Measurements from ENCODE around the gene CLSTN2.

The CLSTN2 gene

DNA sequence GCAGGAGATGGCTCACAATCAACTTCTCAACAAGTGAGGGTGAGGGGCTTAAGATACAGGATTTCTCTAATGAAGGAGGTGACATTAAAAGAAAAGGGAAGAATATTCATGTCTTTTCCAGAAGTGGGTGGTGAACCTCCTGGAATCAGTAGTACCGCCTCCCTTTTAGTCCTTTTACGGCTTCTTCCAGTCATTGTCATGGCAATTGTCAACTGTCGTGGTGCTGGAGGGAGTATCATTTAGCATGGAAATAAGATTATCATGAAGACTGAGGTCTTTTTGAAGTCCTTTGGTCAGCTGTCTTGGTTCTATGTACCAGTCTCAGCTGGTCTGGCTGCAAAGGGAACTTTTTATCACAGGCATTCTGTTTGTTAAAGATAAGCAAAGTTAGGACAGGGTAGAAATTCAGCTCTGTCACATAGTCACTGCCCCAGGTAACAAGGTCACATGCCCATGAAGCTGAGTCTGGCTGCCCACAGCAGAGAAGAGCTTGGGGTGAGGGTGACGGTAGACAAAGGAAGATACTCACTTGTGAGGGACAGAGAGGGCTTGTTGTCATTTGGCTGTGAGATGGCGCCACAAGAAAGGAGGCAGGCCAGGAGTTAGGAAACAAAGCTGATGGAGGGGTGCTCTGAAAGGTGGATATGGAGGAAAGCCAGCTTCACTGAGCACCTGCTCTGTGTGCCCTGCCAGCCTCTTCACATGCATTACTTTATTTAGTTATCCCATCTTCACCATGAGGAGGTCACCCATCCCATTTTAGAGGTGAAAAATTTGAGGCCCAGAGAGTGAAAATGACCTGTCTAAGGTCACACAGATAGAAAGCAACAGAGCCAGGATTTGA is 514.6 kb downstream of the CLSTN2 start:
- Histone ChIP-seq H3K4me1 (ENCODE audit: control insufficient read depth, insufficient read depth, low read length) (no peaks in the 10 kb centered on the region), H3K27ac (ENCODE audit: low read length) (no peak overlapping the region), H3K27me3 (ENCODE audit: control insufficient read depth, insufficient read depth, low read length) (no peaks in the 10 kb centered on the region), H3K36me3 (ENCODE audit: control insufficient read depth, insufficient read depth, low read length) (no peaks in the 10 kb centered on the region), H3K4me3 (ENCODE audit: low read length) (no peak overlapping the region), H3K9me3 (ENCODE audit: control insufficient read depth, insufficient read depth, low read length) (no peaks in the 10 kb centered on the region)
- DNase-seq (ENCODE audit: low read depth, low spot score): no peak
- WGBS (ENCODE audit: insufficient coverage, insufficient read length): no CpG with 5 or more reads among the region's 5 CpGs

DNA sequence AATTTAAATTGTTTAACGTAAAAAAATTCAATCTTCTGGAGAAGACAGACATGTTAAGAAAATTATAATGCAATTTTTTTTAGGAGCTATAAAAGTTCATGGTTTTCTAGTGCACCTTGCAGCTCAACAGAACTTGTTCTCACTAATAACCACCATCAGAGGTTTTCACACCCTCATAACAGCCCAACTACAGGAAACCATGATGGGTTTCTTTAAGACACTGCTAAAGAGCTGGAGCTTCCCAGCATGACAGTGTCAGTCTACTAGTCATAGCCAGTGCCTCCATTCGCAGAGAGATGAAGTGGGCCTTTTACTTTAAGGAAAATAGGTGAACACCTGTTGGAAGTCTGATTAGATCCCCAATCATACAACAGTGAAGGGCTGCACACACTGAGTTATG is 518.8 kb downstream of the CLSTN2 start:
- DNase-seq (ENCODE audit: low read depth, low spot score): no peak

GRCh38 chr3:140455521-140456214 is 520.7 kb downstream of the CLSTN2 start:
- DNase-seq (ENCODE audit: low read depth, low spot score): no peak
- H3K27me3 ChIP-seq (ENCODE audit: control insufficient read depth, insufficient read depth, low read length): no peaks in the 10 kb centered on the region
- no peak overlapping the region for H3K27ac ChIP-seq (ENCODE audit: low read length)
- no peak overlapping the region for H3K4me3 ChIP-seq (ENCODE audit: low read length)
- WGBS (ENCODE audit: insufficient coverage, insufficient read length): no CpG with 5 or more reads among the region's 5 CpGs
- H3K36me3 ChIP-seq (ENCODE audit: control insufficient read depth, insufficient read depth, low read length): no peaks in the 10 kb centered on the region
- H3K4me1 ChIP-seq (ENCODE audit: control insufficient read depth, insufficient read depth, low read length): no peaks in the 10 kb centered on the region
- no peaks in the 10 kb centered on the region for H3K9me3 ChIP-seq (ENCODE audit: control insufficient read depth, insufficient read depth, low read length)

More for the DNA sequence above, 518.8 kb downstream of the CLSTN2 start:
- no peaks in the 10 kb centered on the region for H3K36me3 ChIP-seq (ENCODE audit: control insufficient read depth, insufficient read depth, low read length)
- H3K9me3 ChIP-seq (ENCODE audit: control insufficient read depth, insufficient read depth, low read length): no peaks in the 10 kb centered on the region
- WGBS (ENCODE audit: insufficient coverage, insufficient read length): no CpG with 5 or more reads among the region's 2 CpGs
- H3K4me1 ChIP-seq (ENCODE audit: control insufficient read depth, insufficient read depth, low read length): no peaks in the 10 kb centered on the region
- no peak overlapping the region for H3K4me3 ChIP-seq (ENCODE audit: low read length)
- H3K27me3 ChIP-seq (ENCODE audit: control insufficient read depth, insufficient read depth, low read length): no peaks in the 10 kb centered on the region
- no peak overlapping the region for H3K27ac ChIP-seq (ENCODE audit: low read length)

DNA sequence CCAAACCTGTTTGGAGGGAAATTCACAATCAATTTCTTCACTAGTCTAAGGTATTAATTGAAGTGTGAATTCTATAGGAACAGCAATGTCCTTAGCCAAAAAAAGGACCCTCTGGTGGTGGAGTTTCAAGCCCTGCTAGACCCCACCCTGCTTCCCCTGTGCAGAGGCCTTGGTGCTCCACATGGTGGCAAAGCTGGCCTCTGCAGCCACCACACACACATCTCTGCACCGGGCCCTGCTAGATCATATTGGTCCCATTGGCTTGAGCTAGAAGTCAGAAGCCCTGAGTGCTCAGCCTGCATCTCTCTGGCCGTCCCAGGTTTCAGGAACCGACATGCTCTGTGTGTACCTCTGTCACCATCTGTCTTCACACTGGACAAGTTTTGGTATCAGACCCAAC is 522.0 kb downstream of the CLSTN2 start:
- Histone ChIP-seq H3K4me3 (ENCODE audit: low read length) (no peak overlapping the region), H3K27me3 (ENCODE audit: control insufficient read depth, insufficient read depth, low read length) (no peaks in the 10 kb centered on the region), H3K27ac (ENCODE audit: low read length) (no peak overlapping the region), H3K36me3 (ENCODE audit: control insufficient read depth, insufficient read depth, low read length) (no peaks in the 10 kb centered on the region), H3K4me1 (ENCODE audit: control insufficient read depth, insufficient read depth, low read length) (no peaks in the 10 kb centered on the region), H3K9me3 (ENCODE audit: control insufficient read depth, insufficient read depth, low read length) (no peaks in the 10 kb centered on the region)
- no CpG with 5 or more reads among the region's 3 CpGs for WGBS (ENCODE audit: insufficient coverage, insufficient read length)
- no peak for DNase-seq (ENCODE audit: low read depth, low spot score)

GRCh38 chr3:140459462-140459861 is 524.5 kb downstream of the CLSTN2 start:
- H3K4me1 ChIP-seq (ENCODE audit: control insufficient read depth, insufficient read depth, low read length): no peaks in the 10 kb centered on the region
- no peak for DNase-seq (ENCODE audit: low read depth, low spot score)
- H3K27me3 ChIP-seq (ENCODE audit: control insufficient read depth, insufficient read depth, low read length): no peaks in the 10 kb centered on the region
- no peaks in the 10 kb centered on the region for H3K9me3 ChIP-seq (ENCODE audit: control insufficient read depth, insufficient read depth, low read length)
- H3K27ac ChIP-seq (ENCODE audit: low read length): no peak overlapping the region
- no peaks in the 10 kb centered on the region for H3K36me3 ChIP-seq (ENCODE audit: control insufficient read depth, insufficient read depth, low read length)
- H3K4me3 ChIP-seq (ENCODE audit: low read length): no peak overlapping the region
- no CpG with 5 or more reads among the region's 8 CpGs for WGBS (ENCODE audit: insufficient coverage, insufficient read length)

- no peak overlapping the region for H3K27ac ChIP-seq (ENCODE audit: low read length)
- no peak overlapping the region for H3K4me3 ChIP-seq (ENCODE audit: low read length)
- H3K27me3 ChIP-seq (ENCODE audit: control insufficient read depth, insufficient read depth, low read length): no peaks in the 10 kb centered on the region
- no CpG with 5 or more reads among the region's 3 CpGs for WGBS (ENCODE audit: insufficient coverage, insufficient read length)
- H3K9me3 ChIP-seq (ENCODE audit: control insufficient read depth, insufficient read depth, low read length): no peaks in the 10 kb centered on the region
- no peaks in the 10 kb centered on the region for H3K4me1 ChIP-seq (ENCODE audit: control insufficient read depth, insufficient read depth, low read length)
- no peak for DNase-seq (ENCODE audit: low read depth, low spot score)
- no peaks in the 10 kb centered on the region for H3K36me3 ChIP-seq (ENCODE audit: control insufficient read depth, insufficient read depth, low read length)
Observed at GRCh38 chr3:140461250-140461649, 526.3 kb downstream of the CLSTN2 start.

- Histone ChIP-seq H3K9me3 (ENCODE audit: control insufficient read depth, insufficient read depth, low read length) (no peaks in the 10 kb centered on the region), H3K4me1 (ENCODE audit: control insufficient read depth, insufficient read depth, low read length) (no peaks in the 10 kb centered on the region), H3K27me3 (ENCODE audit: control insufficient read depth, insufficient read depth, low read length) (no peaks in the 10 kb centered on the region), H3K27ac (ENCODE audit: low read length) (no peak overlapping the region), H3K4me3 (ENCODE audit: low read length) (no peak overlapping the region), H3K36me3 (ENCODE audit: control insufficient read depth, insufficient read depth, low read length) (no peaks in the 10 kb centered on the region)
- no CpG with 5 or more reads among the region's 2 CpGs for WGBS (ENCODE audit: insufficient coverage, insufficient read length)
- DNase-seq (ENCODE audit: low read depth, low spot score): no peak
Observed at GRCh38 chr3:140463355-140463754, 528.4 kb downstream of the CLSTN2 start.

GRCh38 chr3:140465988-140466387 is 531.0 kb downstream of the CLSTN2 start:
- Histone ChIP-seq H3K4me1 (ENCODE audit: control insufficient read depth, insufficient read depth, low read length) (peaks cover 2% of the 10 kb centered on the region; the same call in 1 of the 2 replicates), H3K36me3 (ENCODE audit: control insufficient read depth, insufficient read depth, low read length) (no peaks in the 10 kb centered on the region), H3K27me3 (ENCODE audit: control insufficient read depth, insufficient read depth, low read length) (no peaks in the 10 kb centered on the region), H3K4me3 (ENCODE audit: low read length) (no peak overlapping the region), H3K27ac (ENCODE audit: low read length) (no peak overlapping the region), H3K9me3 (ENCODE audit: control insufficient read depth, insufficient read depth, low read length) (no peaks in the 10 kb centered on the region)
- no peak for DNase-seq (ENCODE audit: low read depth, low spot score)

GRCh38 chr3:140466535-140466934 is 531.5 kb downstream of the CLSTN2 start:
- Histone ChIP-seq H3K27me3 (ENCODE audit: control insufficient read depth, insufficient read depth, low read length) (no peaks in the 10 kb centered on the region), H3K4me3 (ENCODE audit: low read length) (no peak overlapping the region), H3K36me3 (ENCODE audit: control insufficient read depth, insufficient read depth, low read length) (no peaks in the 10 kb centered on the region), H3K4me1 (ENCODE audit: control insufficient read depth, insufficient read depth, low read length) (peaks cover 2% of the 10 kb centered on the region; the same call in 1 of the 2 replicates), H3K9me3 (ENCODE audit: control insufficient read depth, insufficient read depth, low read length) (no peaks in the 10 kb centered on the region), H3K27ac (ENCODE audit: low read length) (no peak overlapping the region)
- no CpG with 5 or more reads among the region's 9 CpGs for WGBS (ENCODE audit: insufficient coverage, insufficient read length)
- no peak for DNase-seq (ENCODE audit: low read depth, low spot score)

GRCh38 chr3:140467104-140467577 is 532.2 kb downstream of the CLSTN2 start:
- Histone ChIP-seq H3K4me3 (ENCODE audit: low read length) (no peak overlapping the region), H3K4me1 (ENCODE audit: control insufficient read depth, insufficient read depth, low read length) (peaks cover 2% of the 10 kb centered on the region; the same call in 1 of the 2 replicates), H3K27ac (ENCODE audit: low read length) (no peak overlapping the region), H3K36me3 (ENCODE audit: control insufficient read depth, insufficient read depth, low read length) (no peaks in the 10 kb centered on the region), H3K27me3 (ENCODE audit: control insufficient read depth, insufficient read depth, low read length) (no peaks in the 10 kb centered on the region), H3K9me3 (ENCODE audit: control insufficient read depth, insufficient read depth, low read length) (no peaks in the 10 kb centered on the region)
- no peak for DNase-seq (ENCODE audit: low read depth, low spot score)
- WGBS (ENCODE audit: insufficient coverage, insufficient read length): no CpG with 5 or more reads among the region's 4 CpGs

All from iPS DF 6.9 (cell line).